ENCODE measurements around the gene TMEM127.
A peak's percentile ranks its signal among the peaks of the same experiment; 100 is the strongest.
"Not testable (repeated sequence)": the region's sequence is repeated elsewhere in the genome, so short reads cannot be mapped to it uniquely, and the experiment has no call there.

TMEM127 gene

DNA sequence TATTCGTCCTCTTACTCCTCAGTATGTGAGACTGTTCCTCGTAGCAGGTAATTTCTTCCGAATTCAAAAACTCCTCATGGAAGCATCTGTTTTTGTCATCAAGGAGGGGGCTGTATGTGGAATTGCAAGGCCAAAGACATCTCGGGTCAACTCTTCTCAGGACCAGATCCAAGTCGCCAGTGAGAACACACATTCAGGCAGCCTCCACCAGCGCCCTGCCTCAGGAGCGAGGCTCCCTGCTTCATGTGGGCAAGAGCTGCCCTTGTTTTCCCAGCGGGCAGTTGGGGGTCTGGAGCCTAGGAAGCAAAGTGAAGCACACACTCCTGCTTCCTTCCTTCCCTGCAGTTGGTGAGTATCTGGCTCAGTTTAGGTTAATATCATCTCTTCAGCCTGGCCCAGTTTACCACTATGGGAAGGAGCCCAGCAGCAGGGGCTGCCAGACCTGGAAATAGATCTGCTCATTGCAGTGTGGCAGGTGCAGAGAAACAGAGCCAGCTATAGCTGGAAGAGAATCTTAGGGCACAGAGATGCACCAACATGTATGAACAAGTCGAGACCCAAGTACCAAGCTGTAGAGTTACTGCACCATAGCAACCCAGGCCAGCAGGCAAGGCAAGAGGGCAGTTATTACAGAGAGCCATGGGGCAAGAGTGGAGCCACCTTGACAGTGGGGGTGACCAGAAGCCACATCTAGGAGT, 25.3 kb downstream of the TMEM127 start:
- DNase-seq (ENCODE audit: low read depth), result no peak

GRCh38 chr2:96239745-96240264, 26.0 kb downstream of the TMEM127 start:
- no peak for DNase-seq (ENCODE audit: low read depth)

GRCh38 chr2:96239091-96239490, 26.7 kb downstream of the TMEM127 start:
- DNase-seq (ENCODE audit: low read depth), result no peak

- no peak for DNase-seq (ENCODE audit: low read depth)
Measured at GRCh38 chr2:96238266-96238665, 27.5 kb downstream of the TMEM127 start.

- no peak for DNase-seq (ENCODE audit: low read depth)
Measured at GRCh38 chr2:96236882-96237281, 28.9 kb downstream of the TMEM127 start.

DNA sequence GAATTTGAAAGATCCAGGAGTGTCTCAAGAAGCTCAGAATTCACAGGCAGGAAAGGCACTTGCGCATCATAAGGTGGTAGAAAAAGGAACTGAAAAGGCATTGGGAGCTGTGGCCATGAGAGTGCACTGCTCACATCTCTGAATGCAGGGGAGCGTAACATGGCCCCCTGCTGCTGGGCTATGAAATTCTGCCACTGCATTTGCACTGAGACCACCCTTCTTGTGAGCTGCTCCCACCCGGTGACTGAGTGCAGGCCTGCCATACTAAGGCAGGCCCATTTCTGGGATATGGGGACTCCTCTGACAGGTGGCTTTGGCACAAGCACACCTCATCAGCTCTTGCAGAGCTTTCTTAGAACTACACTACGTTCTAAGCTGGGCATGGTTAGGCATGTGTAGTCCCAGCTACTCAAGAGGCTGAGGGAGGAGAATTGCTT, 31.9 kb downstream of the TMEM127 start:
- DNase-seq (ENCODE audit: low read depth), result no peak

- DNase-seq (ENCODE audit: low read depth), result no peak
Measured at GRCh38 chr2:96233436-96233835, 32.4 kb downstream of the TMEM127 start.

- DNase-seq (ENCODE audit: low read depth), result no peak
Measured at GRCh38 chr2:96231316-96231715, 34.5 kb downstream of the TMEM127 start.

DNA sequence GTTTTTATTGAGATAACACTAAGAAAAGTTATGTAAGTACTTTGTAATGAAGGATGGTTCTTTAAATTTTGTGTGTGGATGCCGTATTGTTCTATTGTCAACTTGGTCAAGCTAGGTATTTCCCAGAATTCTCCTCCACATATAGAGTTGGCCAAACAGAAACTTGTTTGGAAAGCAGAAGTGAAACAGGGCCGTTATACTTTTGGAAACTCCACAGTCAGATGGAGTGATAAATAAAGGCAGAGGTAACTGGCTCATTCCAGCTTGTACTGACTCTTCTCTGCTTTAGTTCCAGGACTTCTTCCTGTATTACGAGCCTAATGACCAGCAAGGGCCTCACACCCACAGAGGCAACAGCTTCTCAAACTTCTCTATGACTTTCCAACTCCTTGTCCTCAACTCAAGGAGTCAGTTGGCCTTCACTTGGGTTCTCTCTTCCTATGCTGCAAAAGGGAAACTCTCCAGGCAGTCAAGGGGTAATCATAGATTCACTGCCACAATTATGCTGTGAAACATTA, 40.7 kb downstream of the TMEM127 start:
- no peak for DNase-seq (ENCODE audit: low read depth)

DNA sequence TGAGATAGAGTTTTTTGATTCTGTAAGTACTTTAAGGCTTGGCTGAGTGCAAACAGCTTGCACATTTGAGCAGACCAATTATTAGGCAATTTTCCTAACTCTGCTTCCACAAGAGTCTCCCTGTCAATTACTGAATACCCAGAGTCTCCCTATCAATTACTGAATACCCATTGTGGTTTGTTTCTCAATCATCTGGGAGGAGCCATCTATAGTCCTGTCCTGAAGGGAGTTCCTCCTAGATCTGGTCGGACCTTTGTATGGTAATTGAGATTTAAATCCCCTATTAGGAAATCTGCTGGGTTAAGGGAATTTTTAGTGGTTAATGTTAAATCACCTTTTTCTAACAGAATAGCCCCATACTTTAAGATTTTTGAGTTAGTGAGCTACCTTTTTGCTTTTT, 44.7 kb downstream of the TMEM127 start:
- not testable (repeated sequence) for DNase-seq (ENCODE audit: low read depth)

DNA sequence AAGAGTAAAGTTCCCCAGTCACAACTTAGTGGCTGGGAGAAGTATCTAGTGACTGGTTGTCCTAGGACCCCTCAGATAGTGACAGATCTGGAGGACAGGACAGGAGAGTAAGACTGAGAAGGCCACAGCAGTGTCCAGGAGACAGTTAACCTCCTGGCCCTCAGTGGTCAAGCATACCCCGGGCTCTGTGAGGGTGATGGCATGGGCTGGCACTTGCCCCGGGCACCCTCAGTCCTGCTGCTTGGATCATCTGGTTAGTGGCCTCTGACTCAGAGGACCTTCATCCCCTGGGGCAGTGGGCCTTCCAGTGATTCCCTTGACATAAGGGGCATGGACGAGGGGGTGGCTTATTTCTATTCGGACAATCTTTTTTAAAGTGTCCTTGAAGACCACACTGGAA, 45.8 kb downstream of the TMEM127 start:
- DNase-seq (ENCODE audit: low read depth), result not testable (repeated sequence)

- DNase-seq (ENCODE audit: low read depth), result no peak
Measured at GRCh38 chr2:96218508-96219131, 47.2 kb downstream of the TMEM127 start.

- DNase-seq (ENCODE audit: low read depth), result no peak
Measured at GRCh38 chr2:96214554-96214953, 51.2 kb downstream of the TMEM127 start.

- DNase-seq (ENCODE audit: low read depth), result no peak
Measured at GRCh38 chr2:96213379-96213778, 52.4 kb downstream of the TMEM127 start.

DNA sequence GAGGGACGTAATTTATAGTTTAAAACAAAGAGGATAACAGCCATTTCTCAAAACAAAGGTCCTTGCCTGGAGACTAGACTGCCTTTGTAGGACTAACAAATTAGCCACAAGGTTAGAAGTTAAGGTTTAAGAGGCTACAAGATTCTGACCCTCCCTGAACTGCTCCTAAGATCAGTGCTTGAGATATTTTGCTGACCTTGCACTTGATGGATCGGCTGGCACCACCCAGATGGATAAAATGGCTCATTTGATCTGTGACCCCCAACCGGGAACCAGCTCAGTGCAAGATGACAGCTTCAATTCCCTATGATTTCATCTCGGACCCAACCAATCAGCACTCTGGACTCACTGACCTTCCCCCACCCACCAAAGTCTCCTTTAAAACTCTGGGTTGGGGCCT, 53.5 kb downstream of the TMEM127 start:
- no peak for DNase-seq (ENCODE audit: low read depth)

- no peak for DNase-seq (ENCODE audit: low read depth)
Measured at GRCh38 chr2:96209729-96210085, 56.1 kb downstream of the TMEM127 start.

GRCh38 chr2:96209011-96209728, 56.6 kb downstream of the TMEM127 start:
- DNase-seq (ENCODE audit: low read depth), result no peak

DNA sequence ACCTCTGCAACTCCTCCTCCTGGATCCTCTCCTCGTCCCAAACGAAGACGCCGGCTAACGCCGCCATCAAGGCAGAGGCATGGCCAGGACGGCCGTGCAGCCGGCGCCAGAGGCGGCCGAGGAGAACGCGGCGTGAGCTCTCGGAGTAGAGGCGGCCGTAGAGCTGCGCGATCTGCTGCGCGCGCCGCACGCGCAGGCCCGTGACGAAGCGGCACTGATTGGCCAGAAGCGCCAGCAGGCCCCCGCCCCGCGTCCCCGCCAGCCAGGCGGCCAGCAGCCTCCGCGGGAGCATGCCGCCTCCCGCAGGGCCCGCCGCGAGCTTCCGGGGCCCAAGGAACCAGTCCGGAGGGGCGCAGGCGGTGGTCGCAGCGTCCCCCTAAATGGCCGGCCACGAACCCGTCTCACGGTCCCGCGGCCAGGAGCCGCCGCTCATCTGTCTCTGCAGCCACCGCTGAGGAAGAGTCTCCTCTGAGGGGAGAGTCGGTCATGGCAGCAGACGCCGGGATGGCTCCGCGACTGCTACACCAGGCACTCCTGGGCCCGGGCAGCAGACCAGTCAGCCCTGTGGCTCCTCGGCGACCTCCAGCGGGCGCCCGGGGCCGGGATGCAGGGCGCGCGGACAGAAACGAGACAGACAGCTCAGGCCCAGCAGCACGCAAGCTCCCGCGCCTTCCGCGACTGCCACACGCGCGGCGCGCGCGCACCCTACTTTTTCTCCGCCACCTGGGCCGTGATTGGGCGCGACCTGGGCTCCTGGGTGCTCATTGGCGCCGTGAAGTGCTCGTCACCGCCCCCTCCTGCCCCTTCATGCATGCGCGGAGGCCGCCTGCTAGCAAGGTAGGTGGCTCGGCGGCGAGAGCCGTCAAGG, 57.4 kb downstream of the TMEM127 start, which contains the start of gene STARD7:
TSS of gene STARD7 (minus strand) at position 685 of the 868 bp plus-strand sequence. CDS start at position 292, 393 bp downstream.
- peak; percentile 97 for DNase-seq (ENCODE audit: low read depth)

DNA sequence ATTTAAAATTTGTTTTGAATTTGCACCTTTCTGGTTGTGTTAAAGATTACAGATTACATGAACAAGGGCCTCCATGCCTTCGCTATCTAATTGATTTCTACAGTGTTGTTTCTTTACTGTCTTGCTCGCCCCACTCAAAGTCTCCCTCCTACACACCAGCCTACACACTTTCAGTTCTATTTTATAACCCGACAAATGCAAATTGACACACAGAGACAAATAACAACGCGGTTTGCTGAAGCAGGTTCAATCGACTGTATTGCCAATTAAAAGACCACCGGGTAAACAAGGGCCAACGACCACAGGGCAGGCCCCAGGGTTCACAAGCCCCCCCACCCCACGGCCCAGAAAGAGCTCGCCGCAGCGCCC, 58.0 kb downstream of the TMEM127 start:
- no peak for DNase-seq (ENCODE audit: low read depth)

DNA sequence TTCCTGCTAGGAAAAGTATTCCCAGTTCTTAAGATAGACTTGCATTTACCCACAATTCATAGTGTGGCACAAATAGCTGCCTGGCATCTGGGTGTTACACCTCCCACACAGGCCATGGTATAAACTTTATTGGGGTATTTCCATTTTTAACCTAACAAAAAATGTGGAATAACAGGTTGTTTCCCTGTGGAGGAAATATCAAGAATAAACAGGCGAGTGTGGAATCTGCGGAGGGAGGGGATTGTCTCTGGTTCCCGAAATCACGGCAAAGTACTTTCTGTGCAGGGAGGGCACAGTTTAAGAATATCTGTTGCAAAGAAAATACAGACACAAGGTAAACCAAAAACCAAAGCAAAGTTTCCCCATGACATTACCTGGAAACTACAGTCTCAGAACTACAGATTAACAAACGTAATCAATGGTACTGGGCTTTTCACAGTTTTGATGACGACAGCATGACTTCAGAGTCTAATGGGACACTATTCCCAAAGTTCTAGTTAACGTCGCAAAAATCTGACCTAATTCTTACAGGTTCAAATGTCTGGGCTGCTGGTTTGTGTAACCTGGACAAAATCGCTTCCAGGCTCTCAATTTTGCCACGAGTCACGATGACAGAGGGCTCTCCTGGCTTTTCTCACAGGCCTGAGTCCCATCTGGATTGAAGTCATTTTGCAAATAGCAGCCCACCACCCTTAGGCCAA, 58.6 kb downstream of the TMEM127 start:
- DNase-seq (ENCODE audit: low read depth), result no peak

GRCh38 chr2:96205888-96206287, 59.9 kb downstream of the TMEM127 start:
- no peak for DNase-seq (ENCODE audit: low read depth)

Data from stimulated activated CD8-positive, alpha-beta memory T cell treated with anti-CD3 and anti-CD28 coated beads, Interleukin-4, amount 100 ng/mL, for 24 hours (primary cell).